Measurements from ENCODE around the gene SMIM43.

Gene SMIM43

GRCh38 chr4:121799867-121800501 lies 35.0 kb upstream of the SMIM43 start:
- H3K27me3 ChIP-seq (ENCODE audit: insufficient read depth, poor library complexity, severe bottlenecking) = peaks cover 4% of the 10 kb centered on the region
- H3K27ac ChIP-seq (replicated peaks) = no peak overlapping the region
- no peak for DNase-seq (ENCODE audit: low read depth in 1 of 2, low spot score in 1 of 2)
- TF ChIP-seq SPI1 (IDR thresholded peaks at IDR 0.05; ENCODE audit: borderline replicate concordance, low read depth) (no peak), REST (IDR thresholded peaks at IDR 0.05; ENCODE audit: insufficient replicate concordance, low read depth) (no peak)
- H3K4me3 ChIP-seq (replicated peaks; ENCODE audit: insufficient read depth, low read length) = no peak overlapping the region

- no peak for TF ChIP-seq GABPA (IDR thresholded peaks at IDR 0.05; ENCODE audit: low read depth)
- TF ChIP-seq REST (IDR thresholded peaks at IDR 0.05; ENCODE audit: insufficient replicate concordance, low read depth) = no peak
- TF ChIP-seq CTCF (IDR thresholded peaks at IDR 0.05; ENCODE audit: insufficient read depth, low read length) = no peak
- TF ChIP-seq SPI1 (IDR thresholded peaks at IDR 0.05; ENCODE audit: borderline replicate concordance, low read depth) = no peak
- no peak for TF ChIP-seq POLR2AphosphoS5 (IDR thresholded peaks at IDR 0.05; ENCODE audit: low read depth)
- no peak overlapping the region for H3K4me3 ChIP-seq (replicated peaks; ENCODE audit: insufficient read depth, low read length)
- DNase-seq (ENCODE audit: low read depth in 1 of 2, low spot score in 1 of 2) = no peak
- H3K27ac ChIP-seq (replicated peaks) = no peak overlapping the region
- H3K27me3 ChIP-seq (ENCODE audit: insufficient read depth, poor library complexity, severe bottlenecking) = peaks cover 4% of the 10 kb centered on the region
Measured at GRCh38 chr4:121799208-121799823, 34.4 kb upstream of the SMIM43 start.

GRCh38 chr4:121796283-121796682 lies 31.3 kb upstream of the SMIM43 start:
- H3K27ac ChIP-seq (replicated peaks) = no peak overlapping the region
- peaks cover 6% of the 10 kb centered on the region for H3K27me3 ChIP-seq (ENCODE audit: insufficient read depth, poor library complexity, severe bottlenecking)
- TF ChIP-seq POLR2AphosphoS5 (IDR thresholded peaks at IDR 0.05; ENCODE audit: low read depth) = no peak
- TF ChIP-seq GABPA (IDR thresholded peaks at IDR 0.05; ENCODE audit: low read depth) = no peak
- no peak for TF ChIP-seq SPI1 (IDR thresholded peaks at IDR 0.05; ENCODE audit: borderline replicate concordance, low read depth)
- no peak for TF ChIP-seq REST (IDR thresholded peaks at IDR 0.05; ENCODE audit: insufficient replicate concordance, low read depth)
- H3K4me3 ChIP-seq (replicated peaks; ENCODE audit: insufficient read depth, low read length) = no peak overlapping the region
- no peak for DNase-seq (ENCODE audit: low read depth in 1 of 2, low spot score in 1 of 2)

GRCh38 chr4:121794505-121795188 lies 29.7 kb upstream of the SMIM43 start:
- Histone ChIP-seq H3K4me3 (replicated peaks; ENCODE audit: insufficient read depth, low read length) (no peak overlapping the region), H3K27ac (replicated peaks) (no peak overlapping the region), H3K27me3 (ENCODE audit: insufficient read depth, poor library complexity, severe bottlenecking) (peaks cover 6% of the 10 kb centered on the region)
- no peak for TF ChIP-seq CTCF (IDR thresholded peaks at IDR 0.05; ENCODE audit: insufficient read depth, low read length)
- no peak for TF ChIP-seq GABPA (IDR thresholded peaks at IDR 0.05; ENCODE audit: low read depth)
- no peak for TF ChIP-seq SPI1 (IDR thresholded peaks at IDR 0.05; ENCODE audit: borderline replicate concordance, low read depth)
- TF ChIP-seq POLR2AphosphoS5 (IDR thresholded peaks at IDR 0.05; ENCODE audit: low read depth) = no peak
- TF ChIP-seq REST (IDR thresholded peaks at IDR 0.05; ENCODE audit: insufficient replicate concordance, low read depth) = no peak
- no peak for DNase-seq (ENCODE audit: low read depth in 1 of 2, low spot score in 1 of 2)

Measured in HL-60 (cell line).